GM03348 (cell line): ENCODE measurements around the gene LY6G6D.

Experiments used
- DNase-seq: peaks from one replicate; pipeline ENCODE4 v3.0.0; 2012; ENCODE audit warnings: low spot score

Gene LY6G6D

GRCh38 chr6:31720196-31720770, 5.1 kb downstream of the LY6G6D start:
- DNase-seq = no peak

GRCh38 chr6:31721351-31722020, 6.3 kb downstream of the LY6G6D start, which contains the start of gene LY6G6C:
Gene LY6G6C, minus strand, starts transcription at chr6:31721746. Its CDS starts 67 bp downstream, at chr6:31721679.
- no peak for DNase-seq

GRCh38 chr6:31722173-31722572, 7.0 kb downstream of the LY6G6D start:
- no peak for DNase-seq

GRCh38 chr6:31723245-31723979, 8.3 kb downstream of the LY6G6D start, which contains the start of gene MPIG6B:
Gene MPIG6B, plus strand, starts transcription at chr6:31723373. Its CDS starts 11 bp downstream, at chr6:31723384.
- no peak for DNase-seq

GRCh38 chr6:31723980-31724691, 9.0 kb downstream of the LY6G6D start:
- DNase-seq = no peak

GRCh38 chr6:31725502-31726350, 10.6 kb downstream of the LY6G6D start:
- DNase-seq = no peak

GRCh38 chr6:31727034-31727716, 12.0 kb downstream of the LY6G6D start:
- DNase-seq = no peak

GRCh38 chr6:31727717-31728671, 12.8 kb downstream of the LY6G6D start:
- DNase-seq = no peak

- no peak for DNase-seq
Measured at GRCh38 chr6:31728767-31729514, 13.8 kb downstream of the LY6G6D start, which contains the start of gene DDAH2. Gene DDAH2, minus strand, starts transcription at chr6:31729299. Its CDS starts 138 bp downstream, at chr6:31729161.

- peak; percentile 95 for DNase-seq
Measured at GRCh38 chr6:31729515-31729978, 14.4 kb downstream of the LY6G6D start.

- peak; percentile 94 for DNase-seq
Measured at GRCh38 chr6:31729979-31730630, 15.0 kb downstream of the LY6G6D start.

- DNase-seq = no peak
Measured at GRCh38 chr6:31730631-31731086, 15.5 kb downstream of the LY6G6D start.

GRCh38 chr6:31732029-31732428, 16.9 kb downstream of the LY6G6D start:
- no peak for DNase-seq

GRCh38 chr6:31733734-31734133, 18.6 kb downstream of the LY6G6D start:
- no peak for DNase-seq

GRCh38 chr6:31734247-31734820, 19.2 kb downstream of the LY6G6D start:
- no peak for DNase-seq

GRCh38 chr6:31734821-31735406, 19.8 kb downstream of the LY6G6D start:
- DNase-seq = peak; percentile 80
